ENCODE data around the gene SPTBN2. TPM values are rescaled to one million over a fixed set of nuclear protein-coding genes. Genes with fewer than 3 reads are reported as not detected.

The SPTBN2 gene
- total RNA-seq, 1 experiment from 2014 or later, result 51.0 TPM

- Histone ChIP-seq H3K9me2 (ENCODE audit: insufficient read depth) (no peaks in the 10 kb centered on the region), H4K20me1 (ENCODE audit: insufficient read depth) (peaks cover 47% of the 10 kb centered on the region), H3K27me3 (ENCODE audit: insufficient read depth, low read depth) (no peaks in the 10 kb centered on the region), H3K4me1 (replicated peaks; ENCODE audit: insufficient read depth) (peaks cover 10% of the 10 kb centered on the region), H3K36me3 (ENCODE audit: low read depth) (peaks cover 19% of the 10 kb centered on the region; the same call in 1 of the 2 replicates), H3K27ac (no peak overlapping the region), H3K79me2 (ENCODE audit: low read depth) (peaks cover 40% of the 10 kb centered on the region), H2AFZ (no peak overlapping the region), H3K4me2 (no peak overlapping the region), H3F3A (ENCODE audit: insufficient read depth, low read depth) (peaks cover 25% of the 10 kb centered on the region; the same call in 1 of the 2 replicates), H3K4me3 (no peak overlapping the region), H3K9me3 (ENCODE audit: insufficient read depth, low read depth) (no peaks in the 10 kb centered on the region)
- no peak for DNase-seq
- no TSS peak for BruUV-seq (replicated peaks)
- CTCF ChIA-PET, result interaction anchor here (0.7 kb wide), 1 partner anchor 277 kb away, joined by 4 read pairs; no protein-coding TSS in a partner anchor
- TF ChIP-seq, protein P1, sequence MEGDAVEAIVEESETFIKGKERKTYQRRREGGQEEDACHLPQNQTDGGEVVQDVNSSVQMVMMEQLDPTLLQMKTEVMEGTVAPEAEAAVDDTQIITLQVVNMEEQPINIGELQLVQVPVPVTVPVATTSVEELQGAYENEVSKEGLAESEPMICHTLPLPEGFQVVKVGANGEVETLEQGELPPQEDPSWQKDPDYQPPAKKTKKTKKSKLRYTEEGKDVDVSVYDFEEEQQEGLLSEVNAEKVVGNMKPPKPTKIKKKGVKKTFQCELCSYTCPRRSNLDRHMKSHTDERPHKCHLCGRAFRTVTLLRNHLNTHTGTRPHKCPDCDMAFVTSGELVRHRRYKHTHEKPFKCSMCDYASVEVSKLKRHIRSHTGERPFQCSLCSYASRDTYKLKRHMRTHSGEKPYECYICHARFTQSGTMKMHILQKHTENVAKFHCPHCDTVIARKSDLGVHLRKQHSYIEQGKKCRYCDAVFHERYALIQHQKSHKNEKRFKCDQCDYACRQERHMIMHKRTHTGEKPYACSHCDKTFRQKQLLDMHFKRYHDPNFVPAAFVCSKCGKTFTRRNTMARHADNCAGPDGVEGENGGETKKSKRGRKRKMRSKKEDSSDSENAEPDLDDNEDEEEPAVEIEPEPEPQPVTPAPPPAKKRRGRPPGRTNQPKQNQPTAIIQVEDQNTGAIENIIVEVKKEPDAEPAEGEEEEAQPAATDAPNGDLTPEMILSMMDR (conservative IDR thresholded peaks at IDR 0.05), result no peak
- TF ChIP-seq EZH2 (IDR thresholded peaks at IDR 0.05; ENCODE audit: low read depth), result no peak
- intact Hi-C loops (cut with micrococcal nuclease; ENCODE audit: unreplicated experiment), result no loop called here
- POLR2A ChIA-PET (ENCODE audit: unreplicated experiment), result no interaction called here
Observed at GRCh38 chr11:66670816-66671215, 58.2 kb downstream of the SPTBN2 start.

GRCh38 chr11:66665369-66665768 lies 63.6 kb downstream of the SPTBN2 start:
- no peak overlapping the region for H2AFZ ChIP-seq
- no peak for DNase-seq
- H3F3A ChIP-seq (ENCODE audit: insufficient read depth, low read depth), result peaks cover 39% of the 10 kb centered on the region; the same call in 1 of the 2 replicates
- no peaks in the 10 kb centered on the region for H3K9me3 ChIP-seq (ENCODE audit: insufficient read depth, low read depth)
- no peak overlapping the region for H3K27ac ChIP-seq
- H3K27me3 ChIP-seq (ENCODE audit: insufficient read depth, low read depth), result no peaks in the 10 kb centered on the region
- no peak overlapping the region for H3K4me2 ChIP-seq
- no peaks in the 10 kb centered on the region for H3K9me2 ChIP-seq (ENCODE audit: insufficient read depth)
- TF ChIP-seq EZH2 (IDR thresholded peaks at IDR 0.05; ENCODE audit: low read depth), result no peak
- TF ChIP-seq, protein P1 (conservative IDR thresholded peaks at IDR 0.05), result no peak
- peaks cover 9% of the 10 kb centered on the region; the same call in 1 of the 2 replicates for H3K36me3 ChIP-seq (ENCODE audit: low read depth)
- H3K4me3 ChIP-seq, result no peak overlapping the region
- peaks cover 69% of the 10 kb centered on the region for H4K20me1 ChIP-seq (ENCODE audit: insufficient read depth)
- peaks cover 4% of the 10 kb centered on the region for H3K79me2 ChIP-seq (ENCODE audit: low read depth)
- POLR2A ChIA-PET (ENCODE audit: unreplicated experiment), result no interaction called here
- BruUV-seq (replicated peaks), result no TSS peak
- intact Hi-C loops (cut with micrococcal nuclease; ENCODE audit: unreplicated experiment), result no loop called here
- CTCF ChIA-PET, result no interaction called here
- H3K4me1 ChIP-seq (replicated peaks; ENCODE audit: insufficient read depth), result no peaks in the 10 kb centered on the region

DNA sequence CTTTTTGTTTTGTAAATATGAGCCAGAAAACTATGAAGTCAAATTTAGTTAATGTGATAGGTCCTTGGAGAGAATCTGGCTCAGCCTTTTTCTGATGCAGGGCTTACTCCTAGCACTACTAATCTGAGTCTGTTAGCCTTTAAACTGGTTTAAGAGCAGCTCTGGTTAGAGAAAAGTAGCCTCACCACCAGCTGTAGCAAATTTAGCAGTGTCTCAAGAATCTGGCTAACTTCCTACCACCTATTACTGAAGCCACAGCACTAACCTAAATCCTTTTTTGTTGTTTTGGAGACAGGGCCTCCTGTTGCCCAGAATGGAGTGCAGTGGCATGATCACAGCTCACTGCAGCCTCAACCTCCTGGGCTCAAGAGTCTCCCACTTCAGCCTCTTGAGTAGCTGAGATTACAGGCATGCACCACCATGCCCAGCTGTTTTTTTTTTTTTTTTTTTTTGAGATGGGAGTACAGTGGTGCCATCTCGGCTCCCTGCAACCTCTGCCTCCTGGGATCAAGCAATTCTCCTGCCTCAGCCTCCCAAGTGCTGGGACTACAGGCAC lies 65.2 kb downstream of the SPTBN2 start:
- peaks cover 4% of the 10 kb centered on the region for H3K79me2 ChIP-seq (ENCODE audit: low read depth)
- no peak overlapping the region for H3K4me3 ChIP-seq
- peaks cover 66% of the 10 kb centered on the region for H4K20me1 ChIP-seq (ENCODE audit: insufficient read depth)
- H3K27ac ChIP-seq, result no peak overlapping the region
- H3K9me2 ChIP-seq (ENCODE audit: insufficient read depth), result no peaks in the 10 kb centered on the region
- peaks cover 9% of the 10 kb centered on the region; the same call in 1 of the 2 replicates for H3K36me3 ChIP-seq (ENCODE audit: low read depth)
- DNase-seq, result no peak
- CTCF ChIA-PET, result no interaction called here
- POLR2A ChIA-PET (ENCODE audit: unreplicated experiment), result interaction anchor here (0.5 to 0.7 kb wide), 2 partner anchors 9 to 26 kb away, joined by 7 to 9 read pairs; no protein-coding TSS in a partner anchor
- intact Hi-C loops (cut with micrococcal nuclease; ENCODE audit: unreplicated experiment), result no loop called here
- H3K27me3 ChIP-seq (ENCODE audit: insufficient read depth, low read depth), result no peaks in the 10 kb centered on the region
- no TSS peak for BruUV-seq (replicated peaks)
- TF ChIP-seq EZH2 (IDR thresholded peaks at IDR 0.05; ENCODE audit: low read depth), result no peak
- TF ChIP-seq, protein P1 (conservative IDR thresholded peaks at IDR 0.05), result no peak
- no peak overlapping the region for H2AFZ ChIP-seq
- no peaks in the 10 kb centered on the region for H3K4me1 ChIP-seq (replicated peaks; ENCODE audit: insufficient read depth)
- no peaks in the 10 kb centered on the region for H3K9me3 ChIP-seq (ENCODE audit: insufficient read depth, low read depth)
- no peak overlapping the region for H3K4me2 ChIP-seq
- peaks cover 47% of the 10 kb centered on the region; the same call in 1 of the 2 replicates for H3F3A ChIP-seq (ENCODE audit: insufficient read depth, low read depth)

Data from PC-9 (cell line).